ENCODE measurements around the gene MRM3. TPM values are rescaled to one million over a fixed set of nuclear protein-coding genes. Genes with fewer than 3 reads are reported as not detected.

MRM3 gene
- total RNA-seq, 4 donors from 2014 or later: 18.6 to 29.1 (median 24.8) TPM

- no peak overlapping the region for H3K27ac ChIP-seq
- no peak overlapping the region for H3K4me3 ChIP-seq
These were observed 54.0 kb downstream of the MRM3 start for GRCh38 chr17:836151-836550.

DNA sequence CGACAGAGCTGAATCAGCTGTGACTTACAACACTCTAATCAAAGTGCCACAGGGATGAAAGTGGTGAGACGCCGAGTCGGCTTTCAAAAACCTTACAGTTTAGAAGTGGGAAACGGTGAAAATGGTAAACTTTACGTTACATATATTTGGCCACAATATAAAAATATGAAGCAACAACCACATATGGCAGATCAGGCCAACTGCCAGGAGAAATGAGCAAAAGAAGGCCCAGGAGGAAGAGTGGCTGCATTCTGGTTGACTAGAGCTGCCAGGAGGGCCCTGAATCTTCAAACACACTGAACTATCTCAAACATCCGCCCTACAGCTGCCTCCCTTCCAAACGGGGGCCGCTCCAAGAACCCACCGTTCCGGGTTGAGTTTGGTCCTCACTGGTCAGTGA, 56.3 kb downstream of the MRM3 start:
- no peaks in the 10 kb centered on the region for H3K9me3 ChIP-seq
- TF ChIP-seq CTCF (IDR thresholded peaks at IDR 0.05): no peak
- DNase-seq (ENCODE audit: low spot score in 2 of 2): no peak
- no peaks in the 10 kb centered on the region for H3K36me3 ChIP-seq
- 90 to 91% methylated on average over 9 to 11 of the region's 11 CpGs for WGBS, 2 donors
- H3K4me3 ChIP-seq: no peak overlapping the region
- H3K4me1 ChIP-seq: no peaks in the 10 kb centered on the region
- H3K27me3 ChIP-seq: no peaks in the 10 kb centered on the region
- H3K27ac ChIP-seq: no peak overlapping the region

More at GRCh38 chr17:836151-836550, 54.0 kb downstream of the MRM3 start:
- peaks cover 0 to 6% (median 0%) of the 10 kb centered on the region in 4 donors for H3K9me3 ChIP-seq
- TF ChIP-seq CTCF (IDR thresholded peaks at IDR 0.05): no peak
- no peak for TF ChIP-seq EP300 (IDR thresholded peaks at IDR 0.05)
- H3K36me3 ChIP-seq: no peaks in the 10 kb centered on the region
- WGBS, 2 donors: 55 to 57% methylated on average over 9 of the region's 9 CpGs
- H3K4me1 ChIP-seq: no peaks in the 10 kb centered on the region
- DNase-seq (ENCODE audit: low spot score in 2 of 2): no peak
- H3K27me3 ChIP-seq: no peaks in the 10 kb centered on the region

- TF ChIP-seq POLR2A (IDR thresholded peaks at IDR 0.05) (no peak), CTCF (IDR thresholded peaks at IDR 0.05) (no peak), EP300 (IDR thresholded peaks at IDR 0.05) (no peak)
- H3K4me1 ChIP-seq: no peaks in the 10 kb centered on the region
- no peak overlapping the region for H3K4me3 ChIP-seq
- DNase-seq (ENCODE audit: low spot score in 2 of 2): no peak
- H3K27ac ChIP-seq: no peak overlapping the region
- WGBS, 2 donors: 75 to 76% methylated on average over 28 of the region's 33 CpGs
- peaks cover 0 to under 1% of the 10 kb centered on the region in 2 donors for H3K27me3 ChIP-seq
- H3K36me3 ChIP-seq: no peaks in the 10 kb centered on the region
- no peaks in the 10 kb centered on the region for H3K9me3 ChIP-seq
These were observed 59.2 kb downstream of the MRM3 start for GRCh38 chr17:841313-841712.

Other genes starting within 250 kb of the MRM3 start
- 10 to 100 TPM; 24.1 to 47.0 (median 32.8) TPM for gene VPS53, start 67.5 kb upstream of the MRM3 start, total RNA-seq
- 1 to 10 TPM; 3.9 to 6.3 (median 5.8) TPM for gene TLCD3A, start 49.8 kb upstream of the MRM3 start, total RNA-seq
- 10 to 100 TPM in 3 of 4 donors, 1 to 10 TPM in 1; 9.9 to 29.0 (median 15.9) TPM for gene GEMIN4, start 30.1 kb upstream of the MRM3 start, total RNA-seq
- 10 to 100 TPM; 28.6 to 53.7 (median 37.0) TPM for gene GLOD4, start 73 bp upstream of the MRM3 start, total RNA-seq
- gene NXN, start 197.4 kb downstream of the MRM3 start, total RNA-seq: 10 to 100 TPM in 3 of 4 donors, 1 to 10 TPM in 1; 6.6 to 28.4 (median 14.7) TPM
- gene TIMM22, start 214.8 kb downstream of the MRM3 start, total RNA-seq: 10 to 100 TPM; 11.1 to 18.4 (median 14.7) TPM